GM10266 (cell line): ENCODE data around the gene RNF220.

ENCODE experiments used
- DNase-seq: peaks from one replicate; pipeline ENCODE4 v3.0.0; 2012; ENCODE audit errors: extremely low spot score
- CTCF ChIP-seq: IDR thresholded peaks from 2 replicates; pipeline ENCODE4 v1.5.1; 2012; ENCODE audit warnings: mild to moderate bottlenecking, low read depth; ENCODE audit not compliant: control insufficient read depth, insufficient read depth; ENCODE audit errors: missing control alignments

Gene RNF220

DNA sequence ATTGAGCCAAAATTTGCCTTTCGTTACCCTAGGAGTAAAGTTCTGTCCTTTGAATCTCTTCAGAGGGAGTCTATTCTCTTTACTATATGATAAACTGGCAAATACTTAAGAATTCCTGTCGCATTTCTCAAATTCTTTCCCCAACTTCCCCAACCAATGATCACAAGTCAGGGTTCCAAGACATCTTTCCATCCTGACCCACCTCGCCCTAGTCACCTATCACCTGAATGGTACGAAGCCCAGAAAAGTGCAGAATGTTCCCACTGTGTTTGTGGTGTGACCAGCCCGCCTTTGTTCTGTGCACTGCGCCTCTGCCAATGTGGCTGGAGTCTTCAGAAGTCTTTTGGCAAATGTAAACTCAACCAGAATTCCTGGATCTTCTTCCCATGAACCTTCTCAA lies 132.5 kb downstream of the RNF220 start:
- no peak for TF ChIP-seq CTCF
- no peak for DNase-seq

DNA sequence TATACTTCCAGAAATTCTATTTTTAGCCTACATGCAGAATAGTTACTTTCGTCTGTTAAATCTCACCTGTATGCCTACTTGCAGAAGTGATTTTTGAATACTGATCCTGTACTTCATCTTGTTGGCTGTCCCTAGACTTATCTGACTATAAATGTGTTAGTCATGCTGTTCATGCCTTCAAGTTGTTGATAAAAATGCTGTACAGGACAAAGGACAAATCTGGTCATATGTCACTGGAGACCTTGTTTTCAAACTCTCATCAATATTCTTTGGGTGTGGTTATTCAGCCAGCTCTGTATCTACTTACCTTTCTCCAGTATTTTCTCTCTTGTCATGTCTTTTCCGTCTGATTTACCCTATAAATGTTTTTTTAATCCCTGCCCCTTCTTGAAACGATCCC lies 132.9 kb downstream of the RNF220 start:
- DNase-seq = no peak
- TF ChIP-seq CTCF = no peak

- DNase-seq = no peak
- no peak for TF ChIP-seq CTCF
Observed at GRCh38 chr1:44539991-44540730, 135.1 kb downstream of the RNF220 start.

DNA sequence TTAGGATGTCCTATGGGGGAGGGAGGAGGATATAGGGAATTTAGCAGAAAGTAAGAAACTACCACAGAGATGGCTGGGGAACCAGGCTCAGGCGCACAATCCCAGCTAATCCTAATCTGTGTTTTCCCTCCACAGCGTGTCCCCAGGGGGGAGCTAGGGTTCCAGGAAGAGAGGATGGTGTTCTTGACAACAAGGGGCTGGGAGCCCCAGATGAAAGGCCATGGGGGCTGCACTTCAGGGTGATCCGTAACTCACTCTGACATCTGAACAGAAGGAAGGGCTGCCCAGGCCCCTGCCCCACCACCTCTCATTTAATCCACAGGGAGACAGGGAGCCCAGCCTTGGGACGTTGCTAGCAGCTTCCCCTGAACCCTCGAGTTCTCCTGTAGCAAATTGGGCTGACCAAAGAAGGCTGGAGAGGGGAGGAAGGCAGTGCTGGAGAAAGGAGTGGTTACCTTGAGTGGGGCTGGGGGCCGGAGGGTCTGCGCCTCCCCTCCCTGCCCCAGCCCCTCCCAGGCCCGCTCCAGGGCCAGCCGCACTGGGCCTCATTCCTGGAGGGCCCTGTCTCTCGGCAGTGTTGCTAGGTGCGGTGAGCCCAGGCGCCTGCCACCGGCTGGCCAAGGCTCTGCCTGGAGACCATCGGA lies 137.5 kb downstream of the RNF220 start:
- DNase-seq = no peak
- TF ChIP-seq CTCF = no peak

DNA sequence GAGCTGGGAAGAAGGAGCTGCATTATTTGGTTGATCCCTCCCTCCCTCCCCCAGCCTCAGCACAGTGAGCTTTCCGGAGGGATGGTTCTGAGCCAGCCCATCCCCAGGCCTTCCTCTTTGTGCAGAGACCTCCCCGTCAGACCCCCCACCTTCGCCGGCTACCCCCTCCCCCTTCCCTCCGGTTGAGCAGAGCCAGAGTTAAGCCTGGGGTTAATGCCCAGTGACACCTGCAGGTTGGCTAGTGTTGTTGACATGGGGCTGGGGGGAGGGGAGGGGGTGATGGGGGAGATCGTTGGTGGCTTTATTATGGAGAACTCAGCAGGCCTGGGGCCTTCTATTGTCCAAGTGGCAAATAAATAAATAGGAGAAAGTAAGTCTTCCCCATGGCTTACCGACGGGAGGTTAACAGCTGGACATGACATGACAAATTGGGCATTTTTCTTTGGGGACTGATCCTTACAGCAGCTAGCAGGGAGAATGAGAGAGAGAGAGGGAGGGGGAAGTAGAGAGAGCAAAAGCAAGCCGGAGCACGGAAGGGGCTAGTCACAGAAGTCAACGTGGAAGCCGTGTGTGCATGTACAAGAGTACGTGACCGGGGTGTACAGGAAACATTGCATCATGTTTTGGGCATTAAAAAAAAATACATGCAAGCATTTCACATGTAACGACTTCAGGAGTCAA lies 138.1 kb downstream of the RNF220 start:
- TF ChIP-seq CTCF = no peak
- no peak for DNase-seq

DNA sequence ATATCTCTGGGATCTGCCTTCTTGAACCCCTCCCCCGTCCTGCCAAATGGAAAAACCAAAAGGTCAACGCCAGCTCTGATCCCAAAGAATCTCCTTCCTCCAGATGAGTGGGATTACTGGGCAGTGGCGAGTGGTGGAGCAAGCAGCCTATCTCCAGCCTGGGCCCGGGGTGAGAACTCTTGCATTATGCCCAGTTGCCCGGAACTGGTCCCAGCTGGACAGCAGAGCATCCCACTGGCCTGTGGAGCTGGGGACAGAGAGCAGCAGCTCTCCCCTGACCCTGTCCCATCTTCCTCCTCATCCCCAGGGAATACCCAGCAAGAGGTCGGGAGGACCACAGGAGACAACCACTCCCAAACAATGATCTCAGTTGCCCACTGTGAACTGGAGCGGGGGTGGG lies 138.7 kb downstream of the RNF220 start:
- no peak for DNase-seq

More for the DNA sequence above, 138.7 kb downstream of the RNF220 start:
- TF ChIP-seq CTCF = no peak
